GM12878 (cell line): ENCODE measurements around the gene NOL3. TPM values are rescaled to one million over a fixed set of nuclear protein-coding genes. Genes with fewer than 3 reads are reported as not detected.

Experiments
- ATAC-seq: fragments of 200-7000 bp; cut with Tn5 transposase; 3 replicates; pipeline ENCODE4 v1.9.1; 2020; ENCODE audit warnings: mild to moderate bottlenecking, moderate library complexity
- BruUV-seq: library from RNA; stranded (reverse); fragments of 400-500 nt; replicated peaks from 2 replicates; lab custom pipeline; 2021; lab: Mats Ljungman, UMichigan
- CTCF ChIA-PET: fragments of 300-600 bp; sonication (Branson Sonifier 250); formaldehyde crosslinking; extraction: SDS; loops from one replicate; lab custom pipeline; 2021; ENCODE audit warnings: inconsistent platforms; lab: Yijun Ruan, JAX
- POLR2A ChIA-PET: fragments of 350-600 bp; formaldehyde crosslinking; extraction: SDS; loops from one replicate; lab custom pipeline; 2021; ENCODE audit warnings: inconsistent platforms; lab: Charles Lee
- RAD21 ChIA-PET: fragments of 300-600 bp; sonication (Branson Sonifier 250); formaldehyde crosslinking; loops from one replicate; lab custom pipeline; 2023; ENCODE audit warnings: antibody characterized with exemption; ENCODE audit not compliant: unreplicated experiment; lab: Charles Lee
- SMC1A ChIA-PET: fragments of 300-600 bp; sonication (Branson Sonifier 250); formaldehyde crosslinking; loops from one replicate; lab custom pipeline; 2023; ENCODE audit not compliant: unreplicated experiment, uncharacterized antibody; lab: Charles Lee
- DNase-seq: peaks from one replicate; pipeline ENCODE4 v3.0.0-alpha.2; 2011; ENCODE audit warnings: low read depth, low spot score
- FAIRE-seq: peaks from 3 replicates; lab custom pipeline; 2011; peaks lifted over from hg19 to GRCh38; lab: Jason Lieb, UNC
- H2AFZ ChIP-seq: 2 replicates; pipeline ENCODE4 v1.6.0; 2011; ENCODE audit warnings: low read depth, low read length, control low read depth; ENCODE audit not compliant: control insufficient read depth
- H3K27ac ChIP-seq: 2 replicates; pipeline ENCODE4 v1.5.1; 2011; ENCODE audit warnings: control low read depth; ENCODE audit not compliant: control insufficient read depth, insufficient read depth
- H3K27me3 ChIP-seq, 2 experiments: replicated peaks in 1 of 2; 2 replicates each; pipeline versions ENCODE4 v1.6.0 to v1.6.1; 2011; ENCODE audit warnings: low read length in 1 of 2; ENCODE audit not compliant: control insufficient read depth in 2 of 2, insufficient read depth in 2 of 2
- H3K36me3 ChIP-seq, 2 experiments: 2 replicates each; pipeline ENCODE4 v1.5.1; 2011; ENCODE audit warnings: low read length in 1 of 2; ENCODE audit not compliant: control insufficient read depth in 2 of 2, insufficient read depth in 2 of 2
- H3K4me1 ChIP-seq: 2 replicates; pipeline ENCODE4 v1.6.1; 2011; ENCODE audit warnings: mild to moderate bottlenecking, low read length, moderate library complexity, mixed read lengths; ENCODE audit not compliant: control insufficient read depth, insufficient read depth
- H3K4me2 ChIP-seq: 2 replicates; pipeline ENCODE4 v1.6.0; 2011; ENCODE audit warnings: control low read depth; ENCODE audit not compliant: control insufficient read depth, insufficient read depth
- H3K4me3 ChIP-seq: fragments of 200-600 bp; sonication (generic); 2 replicates; pipeline ENCODE4 v1.5.1; 2016
- H3K79me2 ChIP-seq: 2 replicates; pipeline ENCODE4 v1.6.0; 2011; ENCODE audit warnings: low read length; ENCODE audit not compliant: control insufficient read depth, insufficient read depth
- H3K9ac ChIP-seq: 2 replicates; pipeline ENCODE4 v1.8.0; 2011; ENCODE audit warnings: low read length, control low read depth, mixed read lengths; ENCODE audit not compliant: control insufficient read depth, insufficient read depth
- H3K9me3 ChIP-seq: replicated peaks from 3 replicates; pipeline ENCODE4 v1.5.1; 2011; ENCODE audit warnings: mild to moderate bottlenecking, low read length; ENCODE audit not compliant: control insufficient read depth, insufficient read depth
- H4K20me1 ChIP-seq: 2 replicates; pipeline ENCODE4 v1.6.0; 2011; ENCODE audit not compliant: control insufficient read depth, insufficient read depth
- CHD1 ChIP-seq: IDR thresholded peaks from 2 replicates; pipeline ENCODE4 v1.6.1; 2012; ENCODE audit warnings: low read depth, low read length, improper control_type of control experiment
- EP300 ChIP-seq, 2 experiments: fragments of 150-350 bp in 1 of 2; IDR thresholded peaks; 2 replicates each; pipeline ENCODE4 v1.6.1; 2011 to 2012; ENCODE audit warnings: low read depth in 2 of 2, low read length in 2 of 2, borderline replicate concordance in 1 of 2, improper control_type of control experiment in 1 of 2, inconsistent platforms in 1 of 2; ENCODE audit not compliant: control insufficient read depth in 1 of 2
- NFIC ChIP-seq: IDR thresholded peaks from 2 replicates; pipeline ENCODE4 v1.6.1; 2012; ENCODE audit warnings: low read depth, mild to moderate bottlenecking, inconsistent platforms, low read length, moderate library complexity
- TBL1XR1 ChIP-seq: IDR thresholded peaks from 2 replicates; pipeline ENCODE4 v1.6.1; 2012; ENCODE audit warnings: low read depth, low read length, improper control_type of control experiment
- TCF7 ChIP-seq: IDR thresholded peaks from 2 replicates; pipeline ENCODE4 v1.6.1; 2014; ENCODE audit warnings: antibody characterized with exemption, borderline replicate concordance
- WGBS: methylation state at CpG from one replicate; pipeline ENCODE4 v1.1.6; 2016; ENCODE audit warnings: low lambda C conversion rate; ENCODE audit not compliant: insufficient replicate concordance, insufficient coverage; ENCODE audit errors: missing lambda C conversion rate; 5-methylcytosine and 5-hydroxymethylcytosine counted together
- in situ Hi-C: fragments of 300-500 bp; cut with MboI; formaldehyde crosslinking; loops from 9 replicates; pipeline ENCODE4 v1.14.3; 2018; ENCODE audit warnings: mixed read lengths
- intact Hi-C: fragments of 100-400 bp; cut with micrococcal nuclease; formaldehyde crosslinking; loops from one replicate; pipeline ENCODE4 v1.14.2; 2022; ENCODE audit not compliant: unreplicated experiment
- polyA plus RNA-seq, 11 experiments: library from polyadenylated mRNA; depleted of rRNA in 4 of 11; unstranded in 6 of 11; stranded (reverse) in 5 of 11; fragments of >200 nt; fragmentation: Nextera tagmentation in 4 of 11; fragmentation: Illumina TruSeq in 1 of 11; extraction: Ambion mirVana in 4 of 11; extraction: Trizol in 1 of 11; gene quantifications; 1 replicate in 1 of 11; 2 replicates in 10 of 11; pipeline versions ENCODE4 v1.2.1 to v1.2.3, GENCODE V29; 2011 to 2016; ENCODE audit warnings: inconsistent platforms in 2 of 11, missing spikeins in 2 of 11, low read depth in 1 of 11
- total RNA-seq, 4 experiments: library from RNA; depleted of rRNA in 3 of 4; stranded (reverse); fragments of >200 nt in 3 of 4; fragmentation: Illumina TruSeq in 1 of 4; extraction: Trizol in 1 of 4; gene quantifications; 2 replicates each; pipeline versions ENCODE4 v1.2.1 to v1.2.3, GENCODE V29; 2013 to 2021
- TF ChIP-seq, protein P1 (sequence below): fragments of 450-650 bp; IDR thresholded peaks from 2 replicates; pipeline ENCODE4 v1.6.1; 2016; ENCODE audit warnings: mild to moderate bottlenecking, moderate library complexity, borderline replicate concordance

NOL3 gene
- total and polyA plus RNA-seq, 10 of the 15 experiments (the other 5 are each of a cell fraction or from before 2014, with no cell fraction given), result 0.31 to 18.4 (median 2.7) TPM

DNA sequence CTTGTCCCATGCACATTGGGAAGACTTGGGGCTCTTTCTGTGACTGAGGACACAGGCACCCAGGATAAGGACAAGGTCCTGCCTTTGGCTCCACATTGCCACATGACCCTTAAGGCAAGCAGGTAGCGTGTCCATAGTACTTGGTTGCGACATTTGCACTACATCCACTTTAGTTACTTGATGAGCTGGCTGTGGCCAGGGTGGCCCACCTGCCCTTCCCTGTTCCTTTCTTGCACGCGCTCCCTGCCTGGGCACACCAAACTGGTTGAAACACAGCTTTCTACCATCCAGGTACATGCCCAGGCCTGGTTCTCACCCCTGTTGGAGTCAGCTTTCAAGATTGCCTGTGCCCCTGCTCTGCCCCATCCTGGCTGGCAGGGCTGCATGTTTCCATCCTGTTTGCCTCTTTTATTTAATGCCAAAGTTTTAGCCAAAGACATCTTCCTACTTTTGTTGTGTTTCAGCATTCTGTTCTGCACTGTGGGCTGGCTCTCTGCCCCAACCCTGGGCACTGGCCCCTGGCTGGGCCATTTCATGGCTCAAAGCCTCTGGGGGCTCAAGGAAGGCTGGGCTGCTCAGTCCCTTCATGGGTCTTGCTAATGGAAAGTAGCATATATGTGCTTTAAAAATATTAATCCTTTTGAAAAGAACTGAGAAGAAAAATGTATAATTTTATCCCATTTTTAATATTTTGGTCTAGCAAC, 22.7 kb upstream of the NOL3 start:
- no peaks in the 10 kb centered on the region for H3K79me2 ChIP-seq
- no peak overlapping the region for H3K27ac ChIP-seq
- ATAC-seq (no peak), DNase-seq (no peak), FAIRE-seq (no peak)
- no peaks in the 10 kb centered on the region; the same call in 1 of the 2 replicates for H3K4me1 ChIP-seq
- no peaks in the 10 kb centered on the region for H4K20me1 ChIP-seq
- no peak overlapping the region for H3K4me3 ChIP-seq
- no TSS peak for BruUV-seq
- H3K9ac ChIP-seq, result no peak overlapping the region
- in situ Hi-C loops, result no loop called here
- RAD21 ChIA-PET, result interaction anchor here (0.8 kb wide), 1 partner anchor 130 kb away, joined by 4 read pairs; no protein-coding TSS in a partner anchor
- H3K36me3 ChIP-seq, result peaks cover 20 to 28% of the 10 kb centered on the region in 2 experiments; a peak in 3 of 4 replicates
- H3K9me3 ChIP-seq, result no peaks in the 10 kb centered on the region
- TF ChIP-seq NFIC (no peak), EP300 (IDR thresholded peaks at IDR 0.05; ENCODE audit: borderline replicate concordance in 1 of 2, control insufficient read depth in 1 of 2, low read depth in 2 of 2, low read length in 2 of 2) (no peak), TBL1XR1 (no peak), CHD1 (no peak), TCF7 (no peak)
- TF ChIP-seq, protein P1, sequence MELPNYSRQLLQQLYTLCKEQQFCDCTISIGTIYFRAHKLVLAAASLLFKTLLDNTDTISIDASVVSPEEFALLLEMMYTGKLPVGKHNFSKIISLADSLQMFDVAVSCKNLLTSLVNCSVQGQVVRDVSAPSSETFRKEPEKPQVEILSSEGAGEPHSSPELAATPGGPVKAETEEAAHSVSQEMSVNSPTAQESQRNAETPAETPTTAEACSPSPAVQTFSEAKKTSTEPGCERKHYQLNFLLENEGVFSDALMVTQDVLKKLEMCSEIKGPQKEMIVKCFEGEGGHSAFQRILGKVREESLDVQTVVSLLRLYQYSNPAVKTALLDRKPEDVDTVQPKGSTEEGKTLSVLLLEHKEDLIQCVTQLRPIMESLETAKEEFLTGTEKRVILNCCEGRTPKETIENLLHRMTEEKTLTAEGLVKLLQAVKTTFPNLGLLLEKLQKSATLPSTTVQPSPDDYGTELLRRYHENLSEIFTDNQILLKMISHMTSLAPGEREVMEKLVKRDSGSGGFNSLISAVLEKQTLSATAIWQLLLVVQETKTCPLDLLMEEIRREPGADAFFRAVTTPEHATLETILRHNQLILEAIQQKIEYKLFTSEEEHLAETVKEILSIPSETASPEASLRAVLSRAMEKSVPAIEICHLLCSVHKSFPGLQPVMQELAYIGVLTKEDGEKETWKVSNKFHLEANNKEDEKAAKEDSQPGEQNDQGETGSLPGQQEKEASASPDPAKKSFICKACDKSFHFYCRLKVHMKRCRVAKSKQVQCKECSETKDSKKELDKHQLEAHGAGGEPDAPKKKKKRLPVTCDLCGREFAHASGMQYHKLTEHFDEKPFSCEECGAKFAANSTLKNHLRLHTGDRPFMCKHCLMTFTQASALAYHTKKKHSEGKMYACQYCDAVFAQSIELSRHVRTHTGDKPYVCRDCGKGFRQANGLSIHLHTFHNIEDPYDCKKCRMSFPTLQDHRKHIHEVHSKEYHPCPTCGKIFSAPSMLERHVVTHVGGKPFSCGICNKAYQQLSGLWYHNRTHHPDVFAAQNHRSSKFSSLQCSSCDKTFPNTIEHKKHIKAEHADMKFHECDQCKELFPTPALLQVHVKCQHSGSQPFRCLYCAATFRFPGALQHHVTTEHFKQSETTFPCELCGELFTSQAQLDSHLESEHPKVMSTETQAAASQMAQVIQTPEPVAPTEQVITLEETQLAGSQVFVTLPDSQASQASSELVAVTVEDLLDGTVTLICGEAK, result no peak
- POLR2A ChIA-PET, result interaction anchor here (0.6 kb wide), 1 partner anchor 11 kb away, joined by 4 read pairs; no protein-coding TSS in a partner anchor
- WGBS, result 98% methylated on average over 4 of the region's 4 CpGs
- SMC1A ChIA-PET, result no interaction called here
- CTCF ChIA-PET, result interaction anchor here (1.4 kb wide), 1 partner anchor 136 kb away, joined by 6 read pairs; no protein-coding TSS in a partner anchor
- H2AFZ ChIP-seq, result no peak overlapping the region
- no peak overlapping the region for H3K4me2 ChIP-seq
- intact Hi-C loops, result no loop called here
- H3K27me3 ChIP-seq, result no peaks in the 10 kb centered on the region
